Motor neuron (in vitro differentiated cells): Measurements from ENCODE around the gene TTC32. TPM values are rescaled to one million over a fixed set of nuclear protein-coding genes. Genes with fewer than 3 reads are reported as not detected.

Experiments used
- ATAC-seq, 8 experiments: fragments of 200-7000 bp; cut with Tn5 transposase; replicated peaks in 6 of 8; 2 replicates each; pipeline ENCODE4 v1.8.0; 2021; ENCODE audit warnings: mild to moderate bottlenecking in 8 of 8, moderate library complexity in 8 of 8
- H3K27ac ChIP-seq, 2 donors: fragments of 250-450 bp; sonication (Bioruptor Pico); 2 replicates each; pipeline ENCODE4 v1.9.0; 2021; ENCODE audit warnings: antibody characterized with exemption in 2 of 2, mild to moderate bottlenecking in 2 of 2, moderate library complexity in 1 of 2
- H3K4me1 ChIP-seq, 2 donors: fragments of 250-450 bp; sonication (Bioruptor Pico); replicated peaks in 1 of 2; 2 replicates each; pipeline ENCODE4 v1.6.1; 2021; ENCODE audit warnings: antibody characterized with exemption in 2 of 2, mild to moderate bottlenecking in 2 of 2, moderate library complexity in 1 of 2
- H3K4me3 ChIP-seq, 5 donors: fragments of 250-450 bp; sonication (Bioruptor Pico); 2 replicates each; pipeline ENCODE4 v1.9.0; 2021; ENCODE audit warnings: antibody characterized with exemption in 5 of 5, mild to moderate bottlenecking in 5 of 5, moderate library complexity in 4 of 5
- WGBS, 10 experiments: fragments of 450-650 bp; shearing (Covaris generic); methylation state at CpG; one replicate each; pipeline ENCODE4 v1.0.0; 2022; 5-methylcytosine and 5-hydroxymethylcytosine counted together
- in situ Hi-C, 9 experiments: fragments of 400-800 bp; cut with MboI; loops; one replicate each; pipeline ENCODE4 v1.15.0; 2021; ENCODE audit warnings: low sequenced_read_pairs in 9 of 9, low pct_unique_long_range_greater_than_20kb in 2 of 9; ENCODE audit not compliant: unreplicated experiment in 9 of 9
- total RNA-seq, 8 experiments: library from RNA; unstranded; fragments of 300-600 nt; gene quantifications; 2 replicates each; pipeline versions ENCODE4 v1.2.3 to v1.2.4, GENCODE V29; 2022

Gene TTC32
- total RNA-seq, 8 experiments from 2014 or later: 14.4 to 20.9 (median 18.0) TPM

DNA sequence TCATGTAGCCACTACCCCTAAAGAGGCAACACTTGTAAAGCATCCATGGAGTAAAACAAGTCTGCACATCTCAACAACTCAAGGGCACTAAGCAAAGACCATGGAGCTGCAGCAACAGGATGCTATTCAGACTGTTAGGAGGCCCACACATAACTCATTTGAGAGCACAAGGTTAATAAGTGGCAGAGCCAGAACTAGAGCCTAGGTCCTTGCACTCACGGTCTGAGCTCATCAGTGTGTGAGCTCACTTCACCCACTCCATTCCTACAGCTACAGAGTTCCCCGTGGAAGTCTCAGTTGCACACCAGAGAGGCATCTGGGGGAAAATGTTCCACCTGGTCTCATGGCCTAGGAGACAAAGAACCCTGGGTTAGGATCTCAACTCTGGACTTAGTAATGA, 35.0 kb downstream of the TTC32 start:
- in situ Hi-C loops: loop anchor here in 5 of 9 experiments (10.0 to 25.0 kb wide), 8 partner anchors 179 to 1479 kb away; partner anchors contain the start of gene OSR1 (in 2 of the 5)
- no peak overlapping the region for H3K4me3 ChIP-seq
- ATAC-seq: no peak
- H3K4me1 ChIP-seq: peaks cover 3 to 7% of the 10 kb centered on the region in 2 donors
- 80 to 100% (median 100%) methylated on average over 1 to 2 of the region's 2 CpGs; no CpG with 5 or more reads in 7 of the 10 experiments for WGBS, 10 experiments
- no peak overlapping the region for H3K27ac ChIP-seq

DNA sequence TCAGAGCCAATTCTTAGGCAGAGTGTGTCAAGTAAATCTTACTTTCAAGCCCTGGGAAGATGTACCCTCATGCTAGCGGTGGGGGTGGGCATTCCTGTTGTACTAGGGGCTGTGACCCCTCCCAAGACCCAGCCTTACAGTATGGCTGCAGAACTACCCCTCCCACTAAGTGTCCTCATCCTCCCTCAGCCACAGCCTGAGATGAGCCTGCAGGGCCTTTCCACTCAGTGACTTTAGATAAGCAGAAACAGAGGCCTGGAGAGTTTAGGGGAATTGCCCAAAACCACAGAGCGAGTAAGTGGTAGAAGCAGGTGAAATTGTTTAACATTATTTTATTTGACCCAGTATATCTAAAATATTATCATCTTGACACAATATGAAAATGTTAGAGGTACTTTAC, 36.6 kb downstream of the TTC32 start:
- in situ Hi-C loops: loop anchor here in 5 of 9 experiments (10.0 to 25.0 kb wide), 8 partner anchors 178 to 1478 kb away; partner anchors contain the start of gene OSR1 (in 2 of the 5)
- WGBS, 10 experiments: 52 to 86% (median 67%) methylated on average over 1 to 2 of the region's 2 CpGs; no CpG with 5 or more reads in 5 of the 10 experiments

DNA sequence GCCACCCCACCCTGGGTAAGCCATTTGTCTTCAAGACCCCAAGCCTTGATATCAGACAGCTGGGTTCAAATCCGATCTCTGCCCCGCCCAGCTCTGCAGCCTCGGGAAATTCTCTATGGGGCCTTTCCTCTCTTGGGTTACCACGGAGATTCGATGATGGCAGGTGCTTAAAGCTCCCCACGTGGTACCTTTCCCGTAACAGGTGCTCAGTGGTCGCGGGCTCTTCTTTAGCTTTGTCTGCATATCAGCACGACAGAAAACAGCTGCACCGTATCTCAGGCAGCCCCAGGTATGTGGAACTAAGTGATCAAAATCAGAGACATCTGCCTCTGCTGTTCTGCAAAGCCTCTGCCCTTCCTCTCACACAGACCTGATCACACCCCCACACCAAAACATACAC, 37.4 kb downstream of the TTC32 start:
- H3K4me1 ChIP-seq: peaks cover 3 to 7% of the 10 kb centered on the region in 2 donors
- WGBS, 10 experiments: 60 to 80% (median 78%) methylated on average over 1 to 11 of the region's 11 CpGs; no CpG with 5 or more reads in 7 of the 10 experiments
- in situ Hi-C loops: loop anchor here in 5 of 9 experiments (10.0 to 25.0 kb wide), 8 partner anchors 177 to 1477 kb away; partner anchors contain the start of gene OSR1 (in 2 of the 5)

More for the DNA sequence above, 36.6 kb downstream of the TTC32 start:
- H3K4me3 ChIP-seq: no peak overlapping the region
- H3K4me1 ChIP-seq: peaks cover 3 to 7% of the 10 kb centered on the region in 2 donors
- no peak overlapping the region for H3K27ac ChIP-seq
- ATAC-seq: no peak

DNA sequence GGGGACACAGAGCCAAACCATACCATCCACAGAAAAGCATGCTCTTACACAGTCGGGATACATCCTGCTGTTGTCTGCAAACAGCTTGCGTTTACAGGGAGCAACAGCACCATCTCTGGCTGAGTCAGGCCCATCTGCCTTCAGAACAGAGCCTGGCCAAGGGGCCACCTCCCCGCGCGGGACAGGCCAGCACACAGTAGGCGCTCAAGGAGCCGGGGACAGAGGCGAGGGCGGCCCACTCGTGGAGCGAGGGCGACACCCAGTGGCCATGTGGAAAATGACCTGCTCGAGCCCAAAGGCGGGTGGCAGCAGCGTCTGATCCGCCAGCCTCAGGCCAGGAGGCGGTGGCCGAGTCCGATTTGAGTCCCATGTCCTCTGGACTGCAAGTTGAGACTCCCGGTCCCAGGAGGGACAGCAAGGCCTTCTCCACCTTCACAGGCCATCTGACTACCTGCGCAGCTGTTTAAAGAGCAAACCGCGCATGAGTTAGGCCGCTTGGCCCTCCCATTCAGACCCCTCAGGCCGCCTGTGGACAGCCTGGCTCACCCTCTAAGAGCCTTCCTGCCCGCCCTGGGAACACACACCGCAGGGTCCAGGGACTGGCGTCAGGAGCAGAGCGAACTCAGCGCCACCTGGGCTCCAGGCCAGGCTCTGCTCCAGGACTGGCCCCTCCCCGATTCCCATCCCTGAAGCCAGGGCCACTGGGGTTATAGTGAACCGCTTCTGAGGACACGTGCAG, 38.3 kb downstream of the TTC32 start:
- in situ Hi-C loops: loop anchor here in 5 of 9 experiments (10.0 to 25.0 kb wide), 8 partner anchors 176 to 1476 kb away; partner anchors contain the start of gene OSR1 (in 2 of the 5)
- H3K27ac ChIP-seq: no peak overlapping the region
- H3K4me1 ChIP-seq: peaks cover under 1 to 1% of the 10 kb centered on the region in 2 donors
- no peak overlapping the region for H3K4me3 ChIP-seq
- ATAC-seq: peak; percentile 89 to 96 (median 94)
- 20 to 35% (median 24%) methylated on average over 7 to 15 of the region's 33 CpGs; no CpG with 5 or more reads in 7 of the 10 experiments for WGBS, 10 experiments

More for the DNA sequence above, 37.4 kb downstream of the TTC32 start:
- ATAC-seq: no peak
- no peak overlapping the region for H3K27ac ChIP-seq
- H3K4me3 ChIP-seq: no peak overlapping the region

- WGBS, 10 experiments: 17 to 67% (median 57%) methylated on average over 1 of the region's 1 CpG; no CpG with 5 or more reads in 7 of the 10 experiments
- Histone ChIP-seq H3K27ac (no peak overlapping the region), H3K4me3 (no peak overlapping the region), H3K4me1 (no peaks in the 10 kb centered on the region)
- no peak for ATAC-seq
- in situ Hi-C loops: loop anchor here in 5 of 9 experiments (10.0 to 25.0 kb wide), 8 partner anchors 175 to 1475 kb away; partner anchors contain the start of gene OSR1 (in 2 of the 5)
Observed at GRCh38 chr2:19861813-19862212, 40.0 kb downstream of the TTC32 start.

DNA sequence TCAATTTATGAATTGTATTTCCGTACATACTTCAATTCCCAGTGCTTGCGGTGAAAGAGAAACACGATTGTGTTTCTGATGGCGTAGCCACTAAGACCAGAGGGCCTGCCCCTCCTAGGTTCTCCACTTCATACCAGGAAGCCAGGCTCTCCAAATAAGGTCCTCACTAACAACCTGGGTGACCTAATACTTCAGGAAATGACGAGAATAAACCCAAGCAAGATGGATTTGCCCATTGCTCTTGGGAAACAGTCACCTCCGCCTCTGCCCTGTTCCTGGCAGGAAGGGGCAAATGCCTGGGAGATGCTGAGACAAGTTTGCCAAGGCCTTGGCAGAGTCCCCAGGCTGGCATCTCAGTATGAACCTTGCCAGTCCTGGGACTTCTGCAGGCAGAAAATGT, 41.8 kb downstream of the TTC32 start:
- Histone ChIP-seq H3K4me1 (no peaks in the 10 kb centered on the region), H3K27ac (no peak overlapping the region), H3K4me3 (no peak overlapping the region)
- WGBS, 10 experiments: 76 to 100% (median 87%) methylated on average over 1 to 5 of the region's 6 CpGs; no CpG with 5 or more reads in 3 of the 10 experiments
- in situ Hi-C loops: loop anchor here in 5 of 9 experiments (10.0 to 25.0 kb wide), 8 partner anchors 173 to 1473 kb away; partner anchors contain the start of gene OSR1 (in 2 of the 5)
- no peak for ATAC-seq

DNA sequence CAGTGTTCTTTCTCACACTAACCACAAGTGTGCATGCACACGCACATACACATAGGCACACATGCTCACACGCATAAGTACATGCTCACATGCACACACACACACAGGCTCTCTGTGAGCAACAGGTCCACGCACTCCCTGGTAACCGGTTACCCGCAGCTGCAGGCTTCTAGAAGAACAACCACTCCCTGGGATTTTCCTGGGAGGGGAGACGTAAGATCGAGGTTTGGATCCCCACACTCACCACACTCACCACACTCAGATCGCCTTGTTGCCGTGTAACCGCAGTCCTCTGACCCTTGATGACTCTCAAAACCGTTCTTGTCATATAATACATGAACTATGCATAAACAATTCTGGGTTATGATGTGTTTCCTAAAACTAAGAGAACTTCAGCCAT, 42.2 kb downstream of the TTC32 start:
- Histone ChIP-seq H3K4me1 (no peaks in the 10 kb centered on the region), H3K27ac (no peak overlapping the region), H3K4me3 (no peak overlapping the region)
- WGBS, 10 experiments: 74 to 100% (median 89%) methylated on average over 2 to 8 of the region's 11 CpGs; no CpG with 5 or more reads in 3 of the 10 experiments
- ATAC-seq: no peak
- in situ Hi-C loops: loop anchor here in 6 of 9 experiments (10.0 to 25.0 kb wide), 8 partner anchors 172 to 1472 kb away; partner anchors contain the start of gene OSR1 (in 2 of the 6)

DNA sequence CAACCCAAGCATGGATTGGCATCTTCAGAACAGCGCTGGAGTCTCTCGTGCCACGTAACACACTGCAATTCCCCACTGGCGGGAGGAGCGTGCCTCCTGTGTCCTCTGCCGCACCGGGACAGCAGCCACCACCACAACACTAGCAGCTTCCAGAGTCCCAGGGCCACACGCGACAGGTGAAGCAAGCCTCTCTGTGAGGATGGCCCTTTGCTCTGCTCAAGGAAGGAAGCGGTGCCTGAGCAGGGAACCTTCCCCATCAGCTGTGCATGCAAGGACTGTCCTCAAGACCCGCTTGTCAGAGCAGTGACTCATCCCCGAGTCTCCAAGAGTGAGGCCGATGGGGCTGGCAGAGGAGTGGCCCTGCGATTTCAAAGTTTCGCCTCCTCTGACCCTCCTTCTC, 44.0 kb downstream of the TTC32 start:
- ATAC-seq: peak in 1 of 8 experiments; percentile 82
- Histone ChIP-seq H3K4me1 (no peaks in the 10 kb centered on the region), H3K27ac (no peak overlapping the region), H3K4me3 (no peak overlapping the region)
- in situ Hi-C loops: loop anchor here in 6 of 9 experiments (10.0 to 25.0 kb wide), 8 partner anchors 171 to 1471 kb away; partner anchors contain the start of gene OSR1 (in 2 of the 6)
- WGBS, 10 experiments: 33 to 100% (median 83%) methylated on average over 1 to 8 of the region's 15 CpGs; no CpG with 5 or more reads in 3 of the 10 experiments

GRCh38 chr2:19857100-19857499, 44.7 kb downstream of the TTC32 start:
- Histone ChIP-seq H3K27ac (no peak overlapping the region), H3K4me3 (no peak overlapping the region), H3K4me1 (no peaks in the 10 kb centered on the region)
- 65 to 93% (median 77%) methylated on average over 1 to 7 of the region's 7 CpGs; no CpG with 5 or more reads in 1 of the 10 experiments for WGBS, 10 experiments
- in situ Hi-C loops: loop anchor here in 6 of 9 experiments (10.0 to 25.0 kb wide), 8 partner anchors 170 to 1470 kb away; partner anchors contain the start of gene OSR1 (in 2 of the 6)
- no peak for ATAC-seq

DNA sequence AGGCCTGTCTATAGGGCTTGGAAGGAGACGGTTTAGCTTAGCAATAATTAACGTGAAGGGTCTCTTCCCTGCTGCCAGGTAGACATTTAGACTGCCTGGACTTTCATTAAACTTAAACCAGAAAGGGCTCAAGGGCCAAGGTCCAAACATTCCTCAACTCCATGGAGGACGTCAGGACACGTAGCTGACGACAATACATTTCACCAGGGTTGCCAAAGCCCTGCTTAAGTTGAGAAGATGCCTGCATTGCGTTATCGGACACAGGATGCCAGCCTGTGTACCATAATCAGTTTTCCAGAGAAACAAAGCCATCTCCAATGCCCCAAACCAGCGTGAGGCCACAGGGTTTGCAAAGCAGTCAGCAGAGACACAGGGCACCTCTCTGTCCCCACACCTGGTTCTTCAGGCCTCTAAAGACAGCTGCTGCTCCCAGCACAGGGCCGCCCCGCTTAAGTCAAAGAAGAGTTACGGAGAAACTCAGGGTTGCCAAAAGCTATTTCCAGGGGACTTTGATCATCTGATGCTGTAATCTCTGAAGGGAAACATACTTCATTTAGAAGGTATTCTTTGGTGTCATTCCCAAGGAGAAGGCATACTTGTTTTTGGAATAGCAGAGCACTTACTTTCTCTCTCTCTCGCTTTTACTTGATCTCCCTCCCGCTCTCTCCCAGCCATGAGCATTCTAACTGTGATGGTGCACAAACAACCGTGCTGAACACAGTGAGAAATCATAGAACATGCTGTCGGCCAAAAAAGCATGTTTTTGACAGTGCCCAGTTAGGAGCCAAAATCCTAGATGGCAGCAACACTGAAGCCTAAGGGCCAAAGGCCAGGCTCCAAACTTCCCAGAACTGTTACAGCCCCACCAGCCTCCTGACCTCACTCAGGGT, 46.0 kb downstream of the TTC32 start:
- no peak for ATAC-seq
- H3K27ac ChIP-seq: no peak overlapping the region
- 18 to 92% (median 86%) methylated on average over 1 to 10 of the region's 15 CpGs; no CpG with 5 or more reads in 1 of the 10 experiments for WGBS, 10 experiments
- in situ Hi-C loops: loop anchor here in 6 of 9 experiments (10.0 to 25.0 kb wide), 8 partner anchors 168 to 1468 kb away; partner anchors contain the start of gene OSR1 (in 2 of the 6)
- H3K4me1 ChIP-seq: no peaks in the 10 kb centered on the region
- no peak overlapping the region for H3K4me3 ChIP-seq

- Histone ChIP-seq H3K4me3 (no peak overlapping the region), H3K4me1 (no peaks in the 10 kb centered on the region), H3K27ac (no peak overlapping the region)
- ATAC-seq: no peak
- in situ Hi-C loops: loop anchor here in 6 of 9 experiments (10.0 to 25.0 kb wide), 8 partner anchors 168 to 1468 kb away; partner anchors contain the start of gene OSR1 (in 2 of the 6)
- 73 to 98% (median 88%) methylated on average over 1 to 12 of the region's 20 CpGs for WGBS, 10 experiments
Observed at GRCh38 chr2:19854596-19855541, 46.9 kb downstream of the TTC32 start.
